GM21515 (cell line): Measurements from ENCODE around the gene CDH20.
A peak's percentile ranks its signal among the peaks of the same experiment; 100 is the strongest.

Experiments used
- ATAC-seq: cut with Tn5 transposase; IDR thresholded peaks from one replicate; pipeline ENCODE4 v1.9.1; 2021; ENCODE audit not compliant: unreplicated experiment

CDH20 gene

GRCh38 chr18:61333271-61333745 is at the start of gene CDH20:
CDH20 (plus strand) TSS chr18:61333430.
- no peak for ATAC-seq

- no peak for ATAC-seq
Observed at GRCh38 chr18:61284039-61284438, 49.2 kb upstream of the CDH20 start.

- ATAC-seq = no peak
Observed at GRCh38 chr18:61285777-61286176, 47.5 kb upstream of the CDH20 start.

GRCh38 chr18:61286867-61287266 is 46.4 kb upstream of the CDH20 start:
- ATAC-seq = no peak

- ATAC-seq = no peak
Observed at GRCh38 chr18:61290616-61291015, 42.6 kb upstream of the CDH20 start.

- no peak for ATAC-seq
Observed at GRCh38 chr18:61292280-61293035, 40.8 kb upstream of the CDH20 start.

- ATAC-seq = no peak
Observed at GRCh38 chr18:61295153-61295552, 38.1 kb upstream of the CDH20 start.

GRCh38 chr18:61308004-61308403 is 25.2 kb upstream of the CDH20 start:
- no peak for ATAC-seq

GRCh38 chr18:61308795-61309393 is 24.3 kb upstream of the CDH20 start:
- no peak for ATAC-seq

GRCh38 chr18:61322265-61322873 is 10.9 kb upstream of the CDH20 start:
- ATAC-seq = peak; percentile 99

- ATAC-seq = no peak
Observed at GRCh38 chr18:61323951-61324350, 9.3 kb upstream of the CDH20 start.

- no peak for ATAC-seq
Observed at GRCh38 chr18:61326407-61326806, 6.8 kb upstream of the CDH20 start.

GRCh38 chr18:61329398-61329797 is 3.8 kb upstream of the CDH20 start:
- no peak for ATAC-seq

GRCh38 chr18:61331051-61331450 is 2.2 kb upstream of the CDH20 start:
- no peak for ATAC-seq

- ATAC-seq = no peak
Observed at GRCh38 chr18:61333746-61334490, 688 bp downstream of the CDH20 start.

GRCh38 chr18:61334491-61334850 is 1.2 kb downstream of the CDH20 start:
- no peak for ATAC-seq

GRCh38 chr18:61334951-61335683 is 1.9 kb downstream of the CDH20 start:
- ATAC-seq = no peak

GRCh38 chr18:61335684-61336555 is 2.7 kb downstream of the CDH20 start:
- no peak for ATAC-seq

GRCh38 chr18:61336766-61337165 is 3.5 kb downstream of the CDH20 start:
- ATAC-seq = no peak

GRCh38 chr18:61337527-61337926 is 4.3 kb downstream of the CDH20 start:
- ATAC-seq = no peak
